OCI-LY1 (cell line): ENCODE data around the gene CUX1.

Source experiments
- CTCF ChIP-seq: fragments of 200-600 bp; sonication (generic), shearing (Covaris generic); IDR thresholded peaks from 2 replicates; pipeline ENCODE4 v1.5.1; 2017; ENCODE audit warnings: mild to moderate bottlenecking, antibody characterized with exemption, low read length, moderate library complexity, mixed read lengths
- EZH2 ChIP-seq: fragments of 200-600 bp; sonication (generic), shearing (Covaris generic); IDR thresholded peaks from 2 replicates; pipeline ENCODE4 v1.8.0; 2017; ENCODE audit warnings: borderline replicate concordance, mixed run types, mild to moderate bottlenecking, antibody characterized with exemption, low read length, moderate library complexity, mixed read lengths

- TF ChIP-seq CTCF (no peak), EZH2 (no peak)
Observed at GRCh38 chr7:102260856-102261255, 443.4 kb downstream of the CUX1 start.
